UCSD-AML1 (cell line): Measurements from ENCODE around the gene COL6A1.
"Not testable (repeated sequence)": the region's sequence is repeated elsewhere in the genome, so short reads cannot be mapped to it uniquely, and the experiment has no call there.

Experiments
- DNase-seq: peaks from one replicate; lab custom pipeline; 2025; ENCODE audit not compliant: unreplicated experiment; lab: John Stamatoyannopoulos, UW

COL6A1 gene

GRCh38 chr21:46027851-46028493 lies 46.4 kb downstream of the COL6A1 start:
- no peak for DNase-seq

GRCh38 chr21:46028573-46029091 lies 47.1 kb downstream of the COL6A1 start:
- DNase-seq: no peak

- no peak for DNase-seq
Observed at GRCh38 chr21:46029186-46029924, 47.8 kb downstream of the COL6A1 start.

- DNase-seq: no peak
Observed at GRCh38 chr21:46031484-46031883, 49.9 kb downstream of the COL6A1 start.

- no peak for DNase-seq
Observed at GRCh38 chr21:46032100-46032499, 50.5 kb downstream of the COL6A1 start.

- DNase-seq: no peak
Observed at GRCh38 chr21:46033410-46034400, 52.1 kb downstream of the COL6A1 start.

- DNase-seq: no peak
Observed at GRCh38 chr21:46035809-46036695, 54.5 kb downstream of the COL6A1 start.

GRCh38 chr21:46036696-46037330 lies 55.2 kb downstream of the COL6A1 start:
- no peak for DNase-seq

- DNase-seq: no peak
Observed at GRCh38 chr21:46037331-46038325, 56.1 kb downstream of the COL6A1 start.

GRCh38 chr21:46038341-46038829 lies 56.8 kb downstream of the COL6A1 start:
- DNase-seq: no peak

GRCh38 chr21:46038871-46039397 lies 57.4 kb downstream of the COL6A1 start:
- no peak for DNase-seq

- DNase-seq: no peak
Observed at GRCh38 chr21:46039891-46040660, 58.5 kb downstream of the COL6A1 start.

- DNase-seq: no peak
Observed at GRCh38 chr21:46040707-46041106, 59.1 kb downstream of the COL6A1 start.

- DNase-seq: no peak
Observed at GRCh38 chr21:46041183-46041582, 59.6 kb downstream of the COL6A1 start.

GRCh38 chr21:46045154-46045553 lies 63.6 kb downstream of the COL6A1 start:
- DNase-seq: no peak

- DNase-seq: no peak
Observed at GRCh38 chr21:46046471-46046870, 64.9 kb downstream of the COL6A1 start.

GRCh38 chr21:46046906-46047305 lies 65.3 kb downstream of the COL6A1 start:
- not testable (repeated sequence) for DNase-seq
